Keratinocyte (primary cell): Measurements from ENCODE around the gene RNASE12. TPM values are rescaled to one million over a fixed set of nuclear protein-coding genes. Genes with fewer than 3 reads are reported as not detected.

Experiments used
- DNase-seq: peaks from one replicate; pipeline ENCODE4 v3.0.0-alpha.2; 2011; ENCODE audit warnings: low read depth, missing footprints, low spot score
- FAIRE-seq: peaks from 2 replicates; lab custom pipeline; 2011; peaks lifted over from hg19 to GRCh38; lab: Jason Lieb, UNC
- H2AFZ ChIP-seq: 2 replicates; pipeline ENCODE4 v1.6.0; 2012; ENCODE audit warnings: low read length, control low read depth, inconsistent platforms; ENCODE audit not compliant: control insufficient read depth
- H3K27ac ChIP-seq: 2 replicates; pipeline ENCODE4 v1.5.1; 2011; ENCODE audit warnings: low read length; ENCODE audit not compliant: control insufficient read depth, insufficient read depth
- H3K27me3 ChIP-seq: 3 replicates; pipeline ENCODE4 v1.6.0; 2011; ENCODE audit warnings: low read length; ENCODE audit not compliant: control insufficient read depth, insufficient read depth; ENCODE audit errors: extremely low read depth
- H3K36me3 ChIP-seq, 2 experiments: 2 replicates in 1 of 2; 3 replicates in 1 of 2; pipeline ENCODE4 v1.5.1; 2011; ENCODE audit warnings: low read length in 2 of 2, mild to moderate bottlenecking in 1 of 2; ENCODE audit not compliant: control insufficient read depth in 2 of 2, insufficient read depth in 2 of 2; ENCODE audit errors: extremely low read depth in 1 of 2
- H3K4me1 ChIP-seq: 3 replicates; pipeline ENCODE4 v1.5.1; 2011; ENCODE audit warnings: low read length; ENCODE audit not compliant: control insufficient read depth, insufficient read depth; ENCODE audit errors: extremely low read depth
- H3K4me2 ChIP-seq: 3 replicates; pipeline ENCODE4 v1.6.0; 2011; ENCODE audit warnings: low read depth, low read length; ENCODE audit not compliant: control insufficient read depth, insufficient read depth; ENCODE audit errors: extremely low read depth
- H3K4me3 ChIP-seq, 3 experiments: fragments of 200-600 bp in 1 of 3; sonication (generic) in 1 of 3; 2 replicates in 2 of 3; 3 replicates in 1 of 3; pipeline ENCODE4 v1.5.1; 2011 to 2016; ENCODE audit warnings: low read length in 3 of 3, mild to moderate bottlenecking in 3 of 3, control low read depth in 2 of 3, inconsistent platforms in 1 of 3, low read depth in 1 of 3, mixed read lengths in 1 of 3, mixed run types in 1 of 3, moderate library complexity in 1 of 3; ENCODE audit not compliant: control insufficient read depth in 2 of 3, insufficient read depth in 2 of 3; ENCODE audit errors: extremely low read depth in 1 of 3
- H3K79me2 ChIP-seq: 2 replicates; pipeline ENCODE4 v1.6.0; 2012; ENCODE audit warnings: low read length; ENCODE audit not compliant: control insufficient read depth, insufficient read depth
- H3K9ac ChIP-seq: 3 replicates; pipeline ENCODE4 v1.6.0; 2011; ENCODE audit warnings: low read length; ENCODE audit not compliant: control insufficient read depth, insufficient read depth; ENCODE audit errors: extremely low read depth
- H3K9me1 ChIP-seq: 3 replicates; pipeline ENCODE4 v1.6.0; 2011; ENCODE audit warnings: low read length; ENCODE audit not compliant: control insufficient read depth, insufficient read depth; ENCODE audit errors: extremely low read depth
- H3K9me3 ChIP-seq: 2 replicates; pipeline ENCODE4 v1.5.1; 2012; ENCODE audit warnings: low read depth, low read length; ENCODE audit not compliant: control insufficient read depth
- H4K20me1 ChIP-seq: 3 replicates; pipeline ENCODE4 v1.6.0; 2011; ENCODE audit warnings: low read length; ENCODE audit not compliant: control insufficient read depth, insufficient read depth; ENCODE audit errors: extremely low read depth
- CTCF ChIP-seq, 3 experiments: IDR thresholded peaks in 1 of 3; conservative IDR thresholded peaks in 1 of 3; optimal IDR thresholded peaks in 1 of 3; 2 replicates in 2 of 3; 3 replicates in 1 of 3; pipeline versions ENCODE3 to v1.5.1; 2011; ENCODE audit warnings: low read length in 3 of 3, mild to moderate bottlenecking in 3 of 3, moderate library complexity in 2 of 3, control low read depth in 1 of 3, inconsistent platforms in 1 of 3; ENCODE audit not compliant: insufficient read depth in 2 of 3; ENCODE audit errors: extremely low read depth in 1 of 3
- EZH2 ChIP-seq: IDR thresholded peaks from one replicate; pipeline ENCODE4 v1.6.1; 2012; ENCODE audit warnings: inconsistent platforms, mild to moderate bottlenecking, low read length, moderate library complexity
- dilution Hi-C: fragments of 300-500 bp; cut with MboI; formaldehyde crosslinking; loops from one replicate; pipeline ENCODE4 v1.7.0; 2020; ENCODE audit warnings: low sequenced_read_pairs; ENCODE audit not compliant: extremely low pct_ligation_motif_present
- polyA plus RNA-seq, 5 experiments: library from polyadenylated mRNA; depleted of rRNA in 3 of 5; stranded (reverse) in 3 of 5; stranded (forward) in 1 of 5; unstranded in 1 of 5; fragments of >200 nt; gene quantifications; 1 replicate in 1 of 5; 2 replicates in 3 of 5; 3 replicates in 1 of 5; pipeline versions ENCODE4 v1.2.1 to v1.2.3, GENCODE V29; 2011 to 2012; ENCODE audit warnings: missing spikeins in 2 of 5, low read depth in 1 of 5, low replicate concordance in 1 of 5

Gene RNASE12
- polyA plus RNA-seq, 1 donor (not counting 4 experiments of a cell fraction or from before 2014, with no cell fraction given) = not detected

GRCh38 chr14:20615996-20616395 is 24.8 kb upstream of the RNASE12 start:
- Histone ChIP-seq H4K20me1 (no peaks in the 10 kb centered on the region), H3K27ac (no peak overlapping the region), H3K9me3 (no peaks in the 10 kb centered on the region), H3K79me2 (no peaks in the 10 kb centered on the region), H3K4me3 (no peak overlapping the region), H3K4me2 (no peak overlapping the region), H3K36me3 (no peaks in the 10 kb centered on the region), H2AFZ (no peak overlapping the region), H3K4me1 (peaks cover 9% of the 10 kb centered on the region), H3K27me3 (no peaks in the 10 kb centered on the region), H3K9me1 (peaks cover 3% of the 10 kb centered on the region), H3K9ac (no peak overlapping the region)
- dilution Hi-C loops = no loop called here
- DNase-seq = no peak
- TF ChIP-seq CTCF (optimal IDR thresholded peaks at IDR 0.05 in 1 of 3, IDR thresholded peaks at IDR 0.05 in 1 of 3, conservative IDR thresholded peaks at IDR 0.05 in 1 of 3; ENCODE audit: extremely low read depth in 1 of 3, insufficient read depth in 2 of 3, low read length in 3 of 3) = no peak
- no peak for TF ChIP-seq EZH2
- no peak for FAIRE-seq

GRCh38 chr14:20614038-20614840 is 23.1 kb upstream of the RNASE12 start:
- Histone ChIP-seq H3K9me3 (no peaks in the 10 kb centered on the region), H3K4me3 (peak overlapping the region; percentile 26 to 80 (median 71)), H3K4me2 (peak overlapping the region; percentile 87), H3K36me3 (no peaks in the 10 kb centered on the region), H3K27me3 (no peaks in the 10 kb centered on the region), H2AFZ (peak overlapping the region; percentile 97), H3K4me1 (peaks cover 9% of the 10 kb centered on the region), H3K9ac (peak overlapping the region; percentile 65), H3K9me1 (peaks cover 3% of the 10 kb centered on the region), H3K27ac (peak overlapping the region; percentile 10), H3K79me2 (no peaks in the 10 kb centered on the region), H4K20me1 (no peaks in the 10 kb centered on the region)
- dilution Hi-C loops = no loop called here
- DNase-seq (no peak), FAIRE-seq (no peak)
- no peak for TF ChIP-seq EZH2
- no peak for TF ChIP-seq CTCF (optimal IDR thresholded peaks at IDR 0.05 in 1 of 3, IDR thresholded peaks at IDR 0.05 in 1 of 3, conservative IDR thresholded peaks at IDR 0.05 in 1 of 3; ENCODE audit: extremely low read depth in 1 of 3, insufficient read depth in 2 of 3, low read length in 3 of 3)
